ENCODE results near the gene SKAP2. TPM values are rescaled to one million over a fixed set of nuclear protein-coding genes. Genes with fewer than 3 reads are reported as not detected.

The SKAP2 gene
- total and polyA plus RNA-seq, 2 donors (not counting 3 experiments of a cell fraction or from before 2014, with no cell fraction given), result 4.0 to 27.6 TPM

DNA sequence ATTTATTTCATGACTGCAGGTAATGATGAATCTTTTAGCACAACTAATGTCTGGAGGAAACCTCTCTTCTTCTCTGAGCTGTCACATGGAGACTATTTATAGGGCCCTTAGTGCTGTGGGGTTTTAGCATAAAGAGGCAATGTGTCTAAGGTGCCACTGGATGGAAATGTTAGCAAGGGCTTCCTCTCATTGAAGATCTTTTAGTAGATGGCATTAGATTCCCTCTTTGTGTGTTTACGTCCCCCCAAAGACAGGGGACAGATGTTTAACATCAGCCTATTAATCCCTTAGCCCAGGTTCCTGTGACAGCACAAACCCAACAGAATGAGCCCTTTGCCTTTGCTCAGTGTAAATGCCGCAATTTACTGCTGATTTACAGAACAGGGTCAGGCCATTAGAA, 208.6 kb downstream of the SKAP2 start:
- Histone ChIP-seq H3K9ac (replicated peaks; ENCODE audit: extremely low read depth, insufficient read depth, low read length) (no peak overlapping the region), H3K9me1 (replicated peaks; ENCODE audit: control insufficient read depth, extremely low read depth, insufficient read depth, low read length) (no peaks in the 10 kb centered on the region), H3K79me2 (ENCODE audit: control insufficient read depth, insufficient read depth, low read length) (no peaks in the 10 kb centered on the region), H3K9me3 (replicated peaks; ENCODE audit: control insufficient read depth, insufficient read depth, low read length) (no peaks in the 10 kb centered on the region), H2AFZ (ENCODE audit: low read depth, low read length) (no peak overlapping the region), H3K4me1 (ENCODE audit: control insufficient read depth, extremely low read depth, insufficient read depth, low read length) (peaks cover 10% of the 10 kb centered on the region), H3K27ac (ENCODE audit: insufficient read depth, low read depth, low read length) (no peak overlapping the region), H3K4me3 (replicated peaks in 1 of 3; ENCODE audit: insufficient read depth in 1 of 3, low read depth in 1 of 3, low read length in 3 of 3) (no peak overlapping the region), H4K20me1 (replicated peaks; ENCODE audit: control insufficient read depth, extremely low read depth, insufficient read depth, low read length) (no peaks in the 10 kb centered on the region), H3K36me3 (ENCODE audit: control insufficient read depth in 2 of 2, extremely low read depth in 1 of 2, insufficient read depth in 2 of 2, low read length in 2 of 2) (no peaks in the 10 kb centered on the region), H3K4me2 (ENCODE audit: insufficient read depth, low read length) (no peak overlapping the region), H3K27me3 (ENCODE audit: control insufficient read depth in 2 of 2, insufficient read depth in 2 of 2, low read length in 2 of 2) (peaks cover 0 to 2% of the 10 kb centered on the region in 2 experiments)
- no peak for TF ChIP-seq GATA2 (IDR thresholded peaks at IDR 0.05; ENCODE audit: insufficient read depth, insufficient read length, low read depth, low read length)
- TF ChIP-seq POLR2AphosphoS5 (IDR thresholded peaks at IDR 0.05; ENCODE audit: insufficient read depth, low read depth, low read length), result no peak
- no peak for TF ChIP-seq MYC (IDR thresholded peaks at IDR 0.05; ENCODE audit: low read depth, low read length)
- TF ChIP-seq FOS (IDR thresholded peaks at IDR 0.05; ENCODE audit: borderline replicate concordance, insufficient read depth, low read length), result no peak
- TF ChIP-seq JUN (IDR thresholded peaks at IDR 0.05; ENCODE audit: borderline replicate concordance, insufficient read depth, insufficient read length, low read depth), result no peak
- no peak for TF ChIP-seq EZH2 (IDR thresholded peaks at IDR 0.05; ENCODE audit: borderline replicate concordance, low read depth, low read length, severe bottlenecking)
- TF ChIP-seq, protein P1, sequence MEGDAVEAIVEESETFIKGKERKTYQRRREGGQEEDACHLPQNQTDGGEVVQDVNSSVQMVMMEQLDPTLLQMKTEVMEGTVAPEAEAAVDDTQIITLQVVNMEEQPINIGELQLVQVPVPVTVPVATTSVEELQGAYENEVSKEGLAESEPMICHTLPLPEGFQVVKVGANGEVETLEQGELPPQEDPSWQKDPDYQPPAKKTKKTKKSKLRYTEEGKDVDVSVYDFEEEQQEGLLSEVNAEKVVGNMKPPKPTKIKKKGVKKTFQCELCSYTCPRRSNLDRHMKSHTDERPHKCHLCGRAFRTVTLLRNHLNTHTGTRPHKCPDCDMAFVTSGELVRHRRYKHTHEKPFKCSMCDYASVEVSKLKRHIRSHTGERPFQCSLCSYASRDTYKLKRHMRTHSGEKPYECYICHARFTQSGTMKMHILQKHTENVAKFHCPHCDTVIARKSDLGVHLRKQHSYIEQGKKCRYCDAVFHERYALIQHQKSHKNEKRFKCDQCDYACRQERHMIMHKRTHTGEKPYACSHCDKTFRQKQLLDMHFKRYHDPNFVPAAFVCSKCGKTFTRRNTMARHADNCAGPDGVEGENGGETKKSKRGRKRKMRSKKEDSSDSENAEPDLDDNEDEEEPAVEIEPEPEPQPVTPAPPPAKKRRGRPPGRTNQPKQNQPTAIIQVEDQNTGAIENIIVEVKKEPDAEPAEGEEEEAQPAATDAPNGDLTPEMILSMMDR (IDR thresholded peaks at IDR 0.05; ENCODE audit: extremely low read depth in 1 of 2, insufficient read depth in 1 of 2, low read depth in 1 of 2, low read length in 2 of 2), result no peak
- no peak for TF ChIP-seq MAX (IDR thresholded peaks at IDR 0.05; ENCODE audit: insufficient read depth, insufficient read length)
- TF ChIP-seq POLR2A (IDR thresholded peaks at IDR 0.05; ENCODE audit: low read depth, low read length), result no peak
- intact Hi-C loops (cut with micrococcal nuclease), result no loop called here
- FAIRE-seq (no peak), DNase-seq (ENCODE audit: low read depth, low spot score) (no peak)
- no TSS peak for BruUV-seq (replicated peaks)
- dilution Hi-C loops (cut with MboI; ENCODE audit: extremely low pct_ligation_motif_present, low sequenced_read_pairs), result no loop called here
- ChIA-PET POLR2A (no interaction called here), CTCF (interaction anchor here (1.4 to 2.3 kb wide), 2 partner anchors 12 to 287 kb away, joined by 6 to 14 read pairs; no protein-coding TSS in a partner anchor)
